ENCODE data around the gene MPIG6B.

The MPIG6B gene

GRCh38 chr6:31713991-31714684 is 9.0 kb upstream of the MPIG6B start:
- H3K36me3 ChIP-seq (ENCODE audit: insufficient read depth, low read length) = no peaks in the 10 kb centered on the region
- no peaks in the 10 kb centered on the region for H3K79me2 ChIP-seq (ENCODE audit: insufficient read depth, low read length)
- H3K9me3 ChIP-seq (ENCODE audit: low read length) = no peaks in the 10 kb centered on the region
- H3K4me1 ChIP-seq (ENCODE audit: insufficient read depth, low read length, severe bottlenecking) = no peaks in the 10 kb centered on the region
- no peak overlapping the region for H3K4me3 ChIP-seq (ENCODE audit: low read depth, low read length, poor library complexity, severe bottlenecking)
- peaks cover 10% of the 10 kb centered on the region; the same call in 1 of the 2 replicates for H3K27me3 ChIP-seq (ENCODE audit: insufficient read depth, low read length)
- H3K9me2 ChIP-seq (ENCODE audit: low read depth, low read length) = no peaks in the 10 kb centered on the region
- no peak overlapping the region for H3K27ac ChIP-seq (ENCODE audit: low read depth, low read length, poor library complexity, severe bottlenecking)
- H3K4me2 ChIP-seq (ENCODE audit: low read length) = no peak overlapping the region
- H3F3A ChIP-seq (ENCODE audit: insufficient read depth, low read length) = 0 out of 2 replicates have a peak, but pooled peaks cover 4% of the 10 kb centered on the region
- H3K9ac ChIP-seq (ENCODE audit: low read length) = no peak overlapping the region
- no peak overlapping the region for H2AFZ ChIP-seq (ENCODE audit: low read length)
- TF ChIP-seq, protein P1, sequence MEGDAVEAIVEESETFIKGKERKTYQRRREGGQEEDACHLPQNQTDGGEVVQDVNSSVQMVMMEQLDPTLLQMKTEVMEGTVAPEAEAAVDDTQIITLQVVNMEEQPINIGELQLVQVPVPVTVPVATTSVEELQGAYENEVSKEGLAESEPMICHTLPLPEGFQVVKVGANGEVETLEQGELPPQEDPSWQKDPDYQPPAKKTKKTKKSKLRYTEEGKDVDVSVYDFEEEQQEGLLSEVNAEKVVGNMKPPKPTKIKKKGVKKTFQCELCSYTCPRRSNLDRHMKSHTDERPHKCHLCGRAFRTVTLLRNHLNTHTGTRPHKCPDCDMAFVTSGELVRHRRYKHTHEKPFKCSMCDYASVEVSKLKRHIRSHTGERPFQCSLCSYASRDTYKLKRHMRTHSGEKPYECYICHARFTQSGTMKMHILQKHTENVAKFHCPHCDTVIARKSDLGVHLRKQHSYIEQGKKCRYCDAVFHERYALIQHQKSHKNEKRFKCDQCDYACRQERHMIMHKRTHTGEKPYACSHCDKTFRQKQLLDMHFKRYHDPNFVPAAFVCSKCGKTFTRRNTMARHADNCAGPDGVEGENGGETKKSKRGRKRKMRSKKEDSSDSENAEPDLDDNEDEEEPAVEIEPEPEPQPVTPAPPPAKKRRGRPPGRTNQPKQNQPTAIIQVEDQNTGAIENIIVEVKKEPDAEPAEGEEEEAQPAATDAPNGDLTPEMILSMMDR (IDR thresholded peaks at IDR 0.05; ENCODE audit: low read length) = no peak
- TF ChIP-seq EZH2 (IDR thresholded peaks at IDR 0.05; ENCODE audit: borderline replicate concordance, low read length) = no peak
- no peaks in the 10 kb centered on the region for H4K20me1 ChIP-seq (ENCODE audit: insufficient read depth, low read length)

DNA sequence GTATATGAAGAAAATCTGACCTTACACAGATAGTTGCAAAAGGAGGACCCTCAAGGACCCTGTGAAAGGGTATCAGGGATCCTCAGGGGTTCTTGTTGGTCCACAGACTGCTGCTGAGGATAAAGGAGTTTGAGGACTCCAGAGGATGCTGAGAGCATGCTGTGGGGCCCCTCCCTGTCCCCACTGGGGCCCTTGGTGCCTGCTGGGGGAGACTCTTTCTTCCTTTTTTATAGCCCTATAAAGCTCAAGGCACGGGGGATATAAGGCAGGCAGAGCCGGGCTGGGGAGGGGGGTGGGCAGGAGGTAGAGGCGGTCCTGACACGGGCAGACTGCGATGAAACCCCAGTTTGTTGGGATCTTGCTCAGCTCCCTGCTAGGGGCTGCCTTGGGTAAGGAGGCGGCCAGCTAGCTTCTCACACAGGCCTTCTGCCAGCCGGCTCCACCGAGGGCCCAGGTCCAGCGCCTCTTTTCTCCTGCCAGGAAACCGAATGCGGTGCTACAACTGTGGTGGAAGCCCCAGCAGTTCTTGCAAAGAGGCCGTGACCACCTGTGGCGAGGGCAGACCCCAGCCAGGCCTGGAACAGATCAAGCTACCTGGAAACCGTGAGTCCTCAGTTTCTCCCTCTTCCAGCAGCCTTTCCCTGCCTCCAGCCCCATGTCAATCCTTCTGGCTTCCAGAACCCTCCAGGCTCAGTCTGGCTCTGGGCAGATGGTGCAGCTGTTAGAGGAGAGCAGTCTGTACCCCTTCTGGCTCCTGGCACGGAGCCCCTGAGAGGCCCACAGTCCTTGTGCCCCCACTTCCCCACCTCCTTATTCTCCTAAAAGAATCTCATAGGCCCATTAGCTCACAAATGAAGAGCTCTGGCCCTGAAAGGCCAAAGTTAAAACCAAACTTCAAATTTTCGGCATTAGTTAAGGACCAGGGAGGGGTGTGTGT is 7.9 kb upstream of the MPIG6B start, which contains the start of gene LY6G6D:
LY6G6D (plus strand) TSS at position 327 of the 937 bp plus-strand sequence; CDS start at position 335, 8 bp downstream.
- no peaks in the 10 kb centered on the region for H3K79me2 ChIP-seq (ENCODE audit: insufficient read depth, low read length)
- H3K9ac ChIP-seq (ENCODE audit: low read length) = no peak within 1 kb of the TSS
- no peaks in the 10 kb centered on the region for H3K4me1 ChIP-seq (ENCODE audit: insufficient read depth, low read length, severe bottlenecking)
- no peak within 1 kb of the TSS for H3K4me2 ChIP-seq (ENCODE audit: low read length)
- no peaks in the 10 kb centered on the region for H4K20me1 ChIP-seq (ENCODE audit: insufficient read depth, low read length)
- no peak within 1 kb of the TSS for H3K4me3 ChIP-seq (ENCODE audit: low read depth, low read length, poor library complexity, severe bottlenecking)
- H3K27ac ChIP-seq (ENCODE audit: low read depth, low read length, poor library complexity, severe bottlenecking) = no peak within 1 kb of the TSS
- H3K36me3 ChIP-seq (ENCODE audit: insufficient read depth, low read length) = no peaks in the 10 kb centered on the region
- H3K9me2 ChIP-seq (ENCODE audit: low read depth, low read length) = no peaks in the 10 kb centered on the region
- 0 out of 2 replicates have a peak, but pooled peaks cover 4% of the 10 kb centered on the region for H3F3A ChIP-seq (ENCODE audit: insufficient read depth, low read length)
- H2AFZ ChIP-seq (ENCODE audit: low read length) = no peak within 1 kb of the TSS
- H3K27me3 ChIP-seq (ENCODE audit: insufficient read depth, low read length) = peaks cover 10% of the 10 kb centered on the region; the same call in 1 of the 2 replicates
- TF ChIP-seq, protein P1 (IDR thresholded peaks at IDR 0.05; ENCODE audit: low read length) = no peak
- no peak for TF ChIP-seq EZH2 (IDR thresholded peaks at IDR 0.05; ENCODE audit: borderline replicate concordance, low read length)
- no peaks in the 10 kb centered on the region for H3K9me3 ChIP-seq (ENCODE audit: low read length)

- H3K4me1 ChIP-seq (ENCODE audit: insufficient read depth, low read length, severe bottlenecking) = no peaks in the 10 kb centered on the region
- TF ChIP-seq EZH2 (IDR thresholded peaks at IDR 0.05; ENCODE audit: borderline replicate concordance, low read length) = no peak
- TF ChIP-seq, protein P1 (IDR thresholded peaks at IDR 0.05; ENCODE audit: low read length) = peak; percentile 48
- no peaks in the 10 kb centered on the region for H3K9me2 ChIP-seq (ENCODE audit: low read depth, low read length)
- no peaks in the 10 kb centered on the region for H3K9me3 ChIP-seq (ENCODE audit: low read length)
- no peak overlapping the region for H3K27ac ChIP-seq (ENCODE audit: low read depth, low read length, poor library complexity, severe bottlenecking)
- H3F3A ChIP-seq (ENCODE audit: insufficient read depth, low read length) = 0 out of 2 replicates have a peak, but pooled peaks cover 4% of the 10 kb centered on the region
- no peaks in the 10 kb centered on the region for H4K20me1 ChIP-seq (ENCODE audit: insufficient read depth, low read length)
- H3K27me3 ChIP-seq (ENCODE audit: insufficient read depth, low read length) = peaks cover 4% of the 10 kb centered on the region; the same call in 1 of the 2 replicates
- no peak overlapping the region for H3K4me3 ChIP-seq (ENCODE audit: low read depth, low read length, poor library complexity, severe bottlenecking)
- H3K9ac ChIP-seq (ENCODE audit: low read length) = no peak overlapping the region
- no peak overlapping the region for H3K4me2 ChIP-seq (ENCODE audit: low read length)
- no peaks in the 10 kb centered on the region for H3K36me3 ChIP-seq (ENCODE audit: insufficient read depth, low read length)
- H2AFZ ChIP-seq (ENCODE audit: low read length) = no peak overlapping the region
- no peaks in the 10 kb centered on the region for H3K79me2 ChIP-seq (ENCODE audit: insufficient read depth, low read length)
These were observed 5.5 kb upstream of the MPIG6B start for GRCh38 chr6:31717499-31718222.
